ENCODE results near the gene RMND5A. TPM values are rescaled to one million over a fixed set of nuclear protein-coding genes. Genes with fewer than 3 reads are reported as not detected.

Gene RMND5A
- polyA plus RNA-seq, 1 of the 3 experiments (the other 2 are of a cell fraction), result 4.3 TPM

DNA sequence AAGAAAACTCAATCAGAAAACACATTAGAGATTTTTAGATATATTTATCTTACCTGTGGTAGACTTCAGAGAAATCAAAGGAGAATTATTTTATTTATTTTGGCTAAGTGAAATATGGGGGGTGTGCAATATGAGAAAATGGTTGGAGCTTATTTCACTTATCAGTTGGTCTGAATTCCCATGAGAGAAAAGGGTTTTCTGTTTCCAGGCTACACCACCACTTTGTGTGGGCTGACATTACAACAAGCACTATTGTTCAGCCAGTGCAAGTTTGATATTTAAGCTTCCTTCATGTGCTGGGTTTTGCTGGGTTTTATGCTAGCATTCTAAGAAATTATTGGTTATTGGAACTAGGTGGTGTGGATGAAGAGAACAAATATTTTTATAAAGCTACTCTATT lies 33.5 kb downstream of the RMND5A start:
- Histone ChIP-seq H3K79me2 (ENCODE audit: insufficient read depth) (peaks cover 12% of the 10 kb centered on the region), H3K4me3 (ENCODE audit: low read depth in 2 of 2, low read length in 1 of 2) (no peak overlapping the region), H3K4me1 (ENCODE audit: control insufficient read depth in 1 of 2, insufficient read depth in 2 of 2, low read depth in 1 of 2, low read length in 1 of 2) (no peaks in the 10 kb centered on the region), H3K9ac (no peak overlapping the region), H3F3A (replicated peaks; ENCODE audit: insufficient read depth) (peaks cover 5% of the 10 kb centered on the region), H3K27me3 (ENCODE audit: insufficient read depth) (no peaks in the 10 kb centered on the region), H3K36me3 (replicated peaks in 1 of 2; ENCODE audit: control insufficient read depth in 1 of 2, insufficient read depth in 2 of 2, low read length in 1 of 2) (peaks cover 32 to 59% of the 10 kb centered on the region in 2 experiments), H3K9me2 (no peaks in the 10 kb centered on the region), H3K9me3 (peaks cover 17% of the 10 kb centered on the region), H3K4me2 (no peak overlapping the region), H3K27ac (ENCODE audit: low read depth in 2 of 2, low read length in 1 of 2) (no peak overlapping the region; a peak in 1 of 4 replicates), H2AFZ (ENCODE audit: low read depth) (no peak overlapping the region), H4K20me1 (ENCODE audit: insufficient read depth) (no peaks in the 10 kb centered on the region)
- no peak for DNase-seq
- TF ChIP-seq FOSL2 (IDR thresholded peaks at IDR 0.05; ENCODE audit: borderline replicate concordance, low read depth) (no peak), MEF2A (IDR thresholded peaks at IDR 0.05; ENCODE audit: borderline replicate concordance, low read depth) (no peak), RXRA (IDR thresholded peaks at IDR 0.05; ENCODE audit: borderline replicate concordance, low read depth) (no peak), RAD21 (IDR thresholded peaks at IDR 0.05; ENCODE audit: low read length) (no peak), ZBTB33 (IDR thresholded peaks at IDR 0.05; ENCODE audit: borderline replicate concordance, low read depth) (no peak), TCF12 (IDR thresholded peaks at IDR 0.05) (no peak), GABPA (IDR thresholded peaks at IDR 0.05; ENCODE audit: low read depth) (no peak), GATA2 (CRISPR knock-in tag; IDR thresholded peaks at IDR 0.05) (no peak), RCOR1 (IDR thresholded peaks at IDR 0.05; ENCODE audit: low read length) (no peak), SIN3A (IDR thresholded peaks at IDR 0.05; ENCODE audit: borderline replicate concordance, low read depth, low read length) (no peak), RFX5 (IDR thresholded peaks at IDR 0.05; ENCODE audit: low read length) (no peak), EZH2phosphoT487 (IDR thresholded peaks at IDR 0.05; ENCODE audit: borderline replicate concordance, low read depth) (no peak)
- TF ChIP-seq, protein P1, sequence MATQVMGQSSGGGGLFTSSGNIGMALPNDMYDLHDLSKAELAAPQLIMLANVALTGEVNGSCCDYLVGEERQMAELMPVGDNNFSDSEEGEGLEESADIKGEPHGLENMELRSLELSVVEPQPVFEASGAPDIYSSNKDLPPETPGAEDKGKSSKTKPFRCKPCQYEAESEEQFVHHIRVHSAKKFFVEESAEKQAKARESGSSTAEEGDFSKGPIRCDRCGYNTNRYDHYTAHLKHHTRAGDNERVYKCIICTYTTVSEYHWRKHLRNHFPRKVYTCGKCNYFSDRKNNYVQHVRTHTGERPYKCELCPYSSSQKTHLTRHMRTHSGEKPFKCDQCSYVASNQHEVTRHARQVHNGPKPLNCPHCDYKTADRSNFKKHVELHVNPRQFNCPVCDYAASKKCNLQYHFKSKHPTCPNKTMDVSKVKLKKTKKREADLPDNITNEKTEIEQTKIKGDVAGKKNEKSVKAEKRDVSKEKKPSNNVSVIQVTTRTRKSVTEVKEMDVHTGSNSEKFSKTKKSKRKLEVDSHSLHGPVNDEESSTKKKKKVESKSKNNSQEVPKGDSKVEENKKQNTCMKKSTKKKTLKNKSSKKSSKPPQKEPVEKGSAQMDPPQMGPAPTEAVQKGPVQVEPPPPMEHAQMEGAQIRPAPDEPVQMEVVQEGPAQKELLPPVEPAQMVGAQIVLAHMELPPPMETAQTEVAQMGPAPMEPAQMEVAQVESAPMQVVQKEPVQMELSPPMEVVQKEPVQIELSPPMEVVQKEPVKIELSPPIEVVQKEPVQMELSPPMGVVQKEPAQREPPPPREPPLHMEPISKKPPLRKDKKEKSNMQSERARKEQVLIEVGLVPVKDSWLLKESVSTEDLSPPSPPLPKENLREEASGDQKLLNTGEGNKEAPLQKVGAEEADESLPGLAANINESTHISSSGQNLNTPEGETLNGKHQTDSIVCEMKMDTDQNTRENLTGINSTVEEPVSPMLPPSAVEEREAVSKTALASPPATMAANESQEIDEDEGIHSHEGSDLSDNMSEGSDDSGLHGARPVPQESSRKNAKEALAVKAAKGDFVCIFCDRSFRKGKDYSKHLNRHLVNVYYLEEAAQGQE (IDR thresholded peaks at IDR 0.05; ENCODE audit: low read depth, low read length), result no peak
- TF ChIP-seq, protein P2, sequence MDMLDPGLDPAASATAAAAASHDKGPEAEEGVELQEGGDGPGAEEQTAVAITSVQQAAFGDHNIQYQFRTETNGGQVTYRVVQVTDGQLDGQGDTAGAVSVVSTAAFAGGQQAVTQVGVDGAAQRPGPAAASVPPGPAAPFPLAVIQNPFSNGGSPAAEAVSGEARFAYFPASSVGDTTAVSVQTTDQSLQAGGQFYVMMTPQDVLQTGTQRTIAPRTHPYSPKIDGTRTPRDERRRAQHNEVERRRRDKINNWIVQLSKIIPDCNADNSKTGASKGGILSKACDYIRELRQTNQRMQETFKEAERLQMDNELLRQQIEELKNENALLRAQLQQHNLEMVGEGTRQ (IDR thresholded peaks at IDR 0.05; ENCODE audit: borderline replicate concordance, low read depth, low read length), result no peak
- TF ChIP-seq, protein P3, sequence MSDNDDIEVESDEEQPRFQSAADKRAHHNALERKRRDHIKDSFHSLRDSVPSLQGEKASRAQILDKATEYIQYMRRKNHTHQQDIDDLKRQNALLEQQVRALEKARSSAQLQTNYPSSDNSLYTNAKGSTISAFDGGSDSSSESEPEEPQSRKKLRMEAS (IDR thresholded peaks at IDR 0.05; ENCODE audit: low read depth), result no peak
- TF ChIP-seq, protein P4, sequence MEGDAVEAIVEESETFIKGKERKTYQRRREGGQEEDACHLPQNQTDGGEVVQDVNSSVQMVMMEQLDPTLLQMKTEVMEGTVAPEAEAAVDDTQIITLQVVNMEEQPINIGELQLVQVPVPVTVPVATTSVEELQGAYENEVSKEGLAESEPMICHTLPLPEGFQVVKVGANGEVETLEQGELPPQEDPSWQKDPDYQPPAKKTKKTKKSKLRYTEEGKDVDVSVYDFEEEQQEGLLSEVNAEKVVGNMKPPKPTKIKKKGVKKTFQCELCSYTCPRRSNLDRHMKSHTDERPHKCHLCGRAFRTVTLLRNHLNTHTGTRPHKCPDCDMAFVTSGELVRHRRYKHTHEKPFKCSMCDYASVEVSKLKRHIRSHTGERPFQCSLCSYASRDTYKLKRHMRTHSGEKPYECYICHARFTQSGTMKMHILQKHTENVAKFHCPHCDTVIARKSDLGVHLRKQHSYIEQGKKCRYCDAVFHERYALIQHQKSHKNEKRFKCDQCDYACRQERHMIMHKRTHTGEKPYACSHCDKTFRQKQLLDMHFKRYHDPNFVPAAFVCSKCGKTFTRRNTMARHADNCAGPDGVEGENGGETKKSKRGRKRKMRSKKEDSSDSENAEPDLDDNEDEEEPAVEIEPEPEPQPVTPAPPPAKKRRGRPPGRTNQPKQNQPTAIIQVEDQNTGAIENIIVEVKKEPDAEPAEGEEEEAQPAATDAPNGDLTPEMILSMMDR (IDR thresholded peaks at IDR 0.05), result no peak
- ChIA-PET POLR2A (no interaction called here), CTCF (interaction anchor here (0.9 to 3.4 kb wide), 2 partner anchors 11 to 13 kb away, joined by 3 to 23 read pairs; no protein-coding TSS in a partner anchor)
